ENCODE measurements around the gene EHMT1. TPM values are rescaled to one million over a fixed set of nuclear protein-coding genes. Genes with fewer than 3 reads are reported as not detected.

Gene EHMT1
- polyA plus RNA-seq, 3 donors: 10.1 to 46.5 (median 15.0) TPM

- H3K27ac Mint-ChIP-seq: no peak overlapping the region
- peaks cover 62 to 76% of the 10 kb centered on the region in 2 donors for H3K36me3 Mint-ChIP-seq
- Histone ChIP-seq H3K27ac (ENCODE audit: low read depth in 1 of 2, low read length in 2 of 2) (no peak overlapping the region), H2AFZ (ENCODE audit: insufficient read depth, low read depth, low read length, poor library complexity, severe bottlenecking) (no peak overlapping the region), H3K9ac (ENCODE audit: insufficient read depth, low read length, poor library complexity, severe bottlenecking) (no peak overlapping the region), H3K4me1 (ENCODE audit: control insufficient read depth in 1 of 2, insufficient read depth in 2 of 2, low read length in 2 of 2) (peaks cover 0 to 4% of the 10 kb centered on the region in 2 donors), H3K79me2 (ENCODE audit: insufficient read depth, low read length) (no peaks in the 10 kb centered on the region), H4K20me1 (ENCODE audit: insufficient read depth, low read length) (peaks cover 47% of the 10 kb centered on the region), H3K27me3 (ENCODE audit: control insufficient read depth in 2 of 2, insufficient read depth in 2 of 2, low read length in 2 of 2) (no peaks in the 10 kb centered on the region), H3K36me3 (replicated peaks in 1 of 2; ENCODE audit: control insufficient read depth in 1 of 2, insufficient read depth in 2 of 2, low read length in 2 of 2) (peaks cover 52 to 87% of the 10 kb centered on the region in 2 donors), H3K9me3 (replicated peaks in 1 of 2; ENCODE audit: control insufficient read depth in 1 of 2, insufficient read depth in 1 of 2, low read length in 2 of 2) (no peaks in the 10 kb centered on the region), H3K4me3 (replicated peaks in 1 of 3; ENCODE audit: low read depth in 2 of 3, low read length in 3 of 3) (no peak overlapping the region), H3K4me2 (replicated peaks; ENCODE audit: extremely low read depth, low read length, poor library complexity, severe bottlenecking) (no peak overlapping the region)
- intact Hi-C loops (cut with micrococcal nuclease): no loop called here
- no peak for DNase-seq
- no peak overlapping the region for H3K4me3 Mint-ChIP-seq
- H3K4me1 Mint-ChIP-seq: peaks cover 8% of the 10 kb centered on the region
- WGBS (ENCODE audit: insufficient coverage): 98% methylated on average over 20 of the region's 20 CpGs
- H3K9me3 Mint-ChIP-seq: peaks cover 0 to 6% (median 0%) of the 10 kb centered on the region in 7 donors
- no peak for TF ChIP-seq CTCF (IDR thresholded peaks at IDR 0.05)
- no peaks in the 10 kb centered on the region for H3K27me3 Mint-ChIP-seq (ENCODE audit: low read depth in 3 of 3)
Measured at GRCh38 chr9:137827908-137828526, 209.2 kb downstream of the EHMT1 start.

GRCh38 chr9:137828527-137829259 lies 209.9 kb downstream of the EHMT1 start:
- Histone ChIP-seq H3K27ac (ENCODE audit: low read depth in 1 of 2, low read length in 2 of 2) (no peak overlapping the region), H3K79me2 (ENCODE audit: insufficient read depth, low read length) (no peaks in the 10 kb centered on the region), H3K4me1 (ENCODE audit: control insufficient read depth in 1 of 2, insufficient read depth in 2 of 2, low read length in 2 of 2) (peaks cover 0 to 4% of the 10 kb centered on the region in 2 donors), H3K9me3 (replicated peaks in 1 of 2; ENCODE audit: control insufficient read depth in 1 of 2, insufficient read depth in 1 of 2, low read length in 2 of 2) (no peaks in the 10 kb centered on the region), H3K4me2 (replicated peaks; ENCODE audit: extremely low read depth, low read length, poor library complexity, severe bottlenecking) (no peak overlapping the region), H3K9ac (ENCODE audit: insufficient read depth, low read length, poor library complexity, severe bottlenecking) (no peak overlapping the region), H3K36me3 (replicated peaks in 1 of 2; ENCODE audit: control insufficient read depth in 1 of 2, insufficient read depth in 2 of 2, low read length in 2 of 2) (peaks cover 59 to 94% of the 10 kb centered on the region in 2 donors), H4K20me1 (ENCODE audit: insufficient read depth, low read length) (peaks cover 47% of the 10 kb centered on the region), H3K4me3 (replicated peaks in 1 of 3; ENCODE audit: low read depth in 2 of 3, low read length in 3 of 3) (no peak overlapping the region), H2AFZ (ENCODE audit: insufficient read depth, low read depth, low read length, poor library complexity, severe bottlenecking) (no peak overlapping the region), H3K27me3 (ENCODE audit: control insufficient read depth in 2 of 2, insufficient read depth in 2 of 2, low read length in 2 of 2) (no peaks in the 10 kb centered on the region)
- no peak overlapping the region for H3K4me3 Mint-ChIP-seq
- peaks cover 65 to 81% of the 10 kb centered on the region in 2 donors for H3K36me3 Mint-ChIP-seq
- H3K4me1 Mint-ChIP-seq: peaks cover 8% of the 10 kb centered on the region
- no peak overlapping the region for H3K27ac Mint-ChIP-seq
- no peaks in the 10 kb centered on the region for H3K27me3 Mint-ChIP-seq (ENCODE audit: low read depth in 3 of 3)
- WGBS (ENCODE audit: insufficient coverage): 95% methylated on average over 20 of the region's 21 CpGs
- intact Hi-C loops (cut with micrococcal nuclease): no loop called here
- DNase-seq: no peak
- H3K9me3 Mint-ChIP-seq: peaks cover 0 to 6% (median 0%) of the 10 kb centered on the region in 7 donors
- no peak for TF ChIP-seq CTCF (IDR thresholded peaks at IDR 0.05)
